Cardiac muscle cell (in vitro differentiated cells and primary cell): Measurements from ENCODE around the gene NLRP5. TPM values are rescaled to one million over a fixed set of nuclear protein-coding genes. Genes with fewer than 3 reads are reported as not detected.

Experiments
- DNase-seq, 2 donors: peaks; one replicate each; pipeline versions ENCODE4 v3.0.0 to v3.0.0-alpha.2; 2010 to 2017; ENCODE audit warnings: low read depth in 1 of 2, low spot score in 1 of 2
- H3K27ac ChIP-seq: fragments of 200-600 bp; sonication (generic); 2 replicates; pipeline ENCODE4 v1.5.1; 2016
- H3K27me3 ChIP-seq: fragments of 200-600 bp; sonication (generic); 2 replicates; pipeline ENCODE4 v1.6.0; 2016; ENCODE audit warnings: control low read depth
- H3K36me3 ChIP-seq: fragments of 200-600 bp; sonication (generic); 2 replicates; pipeline ENCODE4 v1.5.1; 2016; ENCODE audit warnings: control low read depth
- H3K4me1 ChIP-seq: fragments of 200-600 bp; sonication (generic); 2 replicates; pipeline ENCODE4 v1.8.1; 2017; ENCODE audit warnings: low read depth, mild to moderate bottlenecking, mixed run types
- H3K4me3 ChIP-seq: fragments of 200-600 bp; sonication (generic); 2 replicates; pipeline ENCODE4 v1.5.1; 2016; ENCODE audit warnings: mild to moderate bottlenecking
- H3K9me3 ChIP-seq: fragments of 200-600 bp; sonication (generic); 2 replicates; pipeline ENCODE4 v1.5.1; 2017; ENCODE audit warnings: low read depth, mild to moderate bottlenecking, control low read depth
- CTCF ChIP-seq: IDR thresholded peaks from 2 replicates; pipeline ENCODE4 v1.5.1; 2012; ENCODE audit warnings: low read depth, mild to moderate bottlenecking, low read length
- polyA plus RNA-seq: library from polyadenylated mRNA; unstranded; fragments of >200 nt; fragmentation: Nextera tagmentation; extraction: Ambion mirVana; gene quantifications from 2 replicates; pipeline ENCODE4 v1.2.1, GENCODE V29; 2016
- total RNA-seq: library from RNA; depleted of rRNA; stranded (reverse); fragments of >200 nt; gene quantifications from 2 replicates; pipeline ENCODE4 v1.2.3, GENCODE V29; 2016

NLRP5 gene
- total and polyA plus RNA-seq, 2 experiments from 2014 or later: not detected

GRCh38 chr19:56076498-56076897, 89.9 kb downstream of the NLRP5 start:
- H3K27me3 ChIP-seq: no peaks in the 10 kb centered on the region
- TF ChIP-seq CTCF: peak; percentile 90
- peak; percentile 64 to 71 for DNase-seq
- no peak overlapping the region for H3K27ac ChIP-seq
- no peaks in the 10 kb centered on the region for H3K9me3 ChIP-seq
- H3K4me1 ChIP-seq: no peaks in the 10 kb centered on the region
- no peak overlapping the region for H3K4me3 ChIP-seq
- no peaks in the 10 kb centered on the region for H3K36me3 ChIP-seq

GRCh38 chr19:56079609-56080008, 93.0 kb downstream of the NLRP5 start:
- H3K9me3 ChIP-seq: no peaks in the 10 kb centered on the region
- no peak for TF ChIP-seq CTCF
- no peaks in the 10 kb centered on the region for H3K27me3 ChIP-seq
- no peaks in the 10 kb centered on the region for H3K4me1 ChIP-seq
- H3K36me3 ChIP-seq: no peaks in the 10 kb centered on the region
- no peak for DNase-seq
- H3K4me3 ChIP-seq: no peak overlapping the region
- no peak overlapping the region for H3K27ac ChIP-seq

- H3K4me1 ChIP-seq: no peaks in the 10 kb centered on the region
- H3K36me3 ChIP-seq: no peaks in the 10 kb centered on the region
- no peak overlapping the region for H3K27ac ChIP-seq
- TF ChIP-seq CTCF: peak; percentile 60
- peak overlapping the region; percentile 31 for H3K4me3 ChIP-seq
- no peaks in the 10 kb centered on the region for H3K9me3 ChIP-seq
- H3K27me3 ChIP-seq: no peaks in the 10 kb centered on the region
- peak; percentile 73 to 87 for DNase-seq
Measured at GRCh38 chr19:56080669-56081401, 94.3 kb downstream of the NLRP5 start.

GRCh38 chr19:56083668-56084067, 97.1 kb downstream of the NLRP5 start:
- Histone ChIP-seq H3K27ac (no peak overlapping the region), H3K4me1 (no peaks in the 10 kb centered on the region), H3K36me3 (no peaks in the 10 kb centered on the region), H3K27me3 (no peaks in the 10 kb centered on the region), H3K4me3 (no peak overlapping the region), H3K9me3 (no peaks in the 10 kb centered on the region)
- no peak for TF ChIP-seq CTCF
- no peak for DNase-seq

- H3K27ac ChIP-seq: no peak overlapping the region
- H3K4me1 ChIP-seq: no peaks in the 10 kb centered on the region
- TF ChIP-seq CTCF: no peak
- DNase-seq: no peak
- no peaks in the 10 kb centered on the region for H3K9me3 ChIP-seq
- H3K36me3 ChIP-seq: no peaks in the 10 kb centered on the region
- no peaks in the 10 kb centered on the region for H3K27me3 ChIP-seq
- no peak overlapping the region for H3K4me3 ChIP-seq
Measured at GRCh38 chr19:56084835-56085536, 98.4 kb downstream of the NLRP5 start.
